NCI-H2196 (cell line): ENCODE measurements around the gene DGCR6.
"Not testable (repeated sequence)": the region's sequence is repeated elsewhere in the genome, so short reads cannot be mapped to it uniquely, and the experiment has no call there.

Source experiments
- DNase-seq: peaks from one replicate; lab custom pipeline; 2025; ENCODE audit not compliant: unreplicated experiment; lab: John Stamatoyannopoulos, UW

Gene DGCR6

DNA sequence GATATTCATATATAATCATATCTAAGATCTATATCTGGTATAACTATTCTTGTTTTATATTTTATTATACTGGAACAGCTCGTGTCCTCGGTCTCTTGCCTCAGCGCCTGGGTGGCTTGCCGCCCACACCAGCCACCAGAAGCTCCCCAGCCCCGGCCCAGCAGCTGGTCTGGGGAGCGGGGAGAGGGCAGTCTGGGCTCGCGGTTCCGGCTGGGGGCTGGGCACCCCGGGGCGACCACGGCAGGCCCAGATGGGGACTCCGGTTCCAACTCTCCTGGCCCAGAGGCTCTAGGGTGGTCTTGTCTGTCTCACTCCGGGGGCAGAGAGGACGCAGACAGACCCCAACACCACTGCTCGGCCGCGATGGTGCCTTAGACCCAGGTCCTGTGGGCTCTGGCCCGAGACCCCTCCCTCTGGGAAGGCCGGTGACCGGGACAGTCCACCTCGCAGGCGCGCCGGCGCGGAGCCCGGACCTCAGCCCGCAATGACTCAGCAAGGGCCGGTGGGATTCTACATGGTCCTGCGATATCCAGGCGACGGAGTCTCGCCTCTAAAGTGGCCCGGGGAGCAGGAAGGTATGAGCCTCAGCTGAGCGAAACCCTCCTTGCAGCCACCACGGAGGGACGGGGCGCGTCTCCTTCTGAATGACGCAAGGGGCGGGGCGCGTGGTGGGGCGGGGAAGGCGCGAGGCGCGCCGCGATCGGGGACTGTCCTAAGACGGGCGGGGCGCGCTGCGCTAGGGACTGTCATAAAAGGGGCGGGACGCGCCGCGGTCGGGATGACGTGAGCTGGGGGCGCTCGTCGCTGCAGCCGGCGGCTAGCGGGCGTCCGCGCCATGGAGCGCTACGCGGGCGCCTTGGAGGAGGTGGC is at the start of gene DGCR6:
Gene DGCR6 (plus strand): TSS at position 781 of the 870 bp plus-strand sequence. CDS start 55 bp downstream, at position 836.
- no peak for DNase-seq

DNA sequence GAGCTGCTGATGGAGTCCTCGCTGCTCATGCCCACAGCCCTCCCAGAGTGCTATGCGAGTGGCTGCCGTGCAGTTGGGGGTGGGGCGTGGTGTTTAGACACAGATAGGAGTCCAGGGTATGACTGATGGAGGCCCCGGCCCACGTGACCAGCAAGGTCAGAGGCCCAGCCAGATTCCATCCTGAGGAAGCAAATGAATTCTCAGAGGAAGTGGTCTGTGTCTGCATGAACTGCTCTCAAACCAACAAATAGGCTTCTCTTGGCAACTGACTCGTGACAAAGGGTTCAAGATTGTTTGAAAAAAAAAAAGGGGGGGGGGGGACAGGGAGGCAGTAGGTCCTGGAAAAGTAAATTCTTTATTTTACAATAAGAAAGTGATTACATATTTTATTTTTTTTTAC is 46.8 kb upstream of the DGCR6 start:
- not testable (repeated sequence) for DNase-seq

DNA sequence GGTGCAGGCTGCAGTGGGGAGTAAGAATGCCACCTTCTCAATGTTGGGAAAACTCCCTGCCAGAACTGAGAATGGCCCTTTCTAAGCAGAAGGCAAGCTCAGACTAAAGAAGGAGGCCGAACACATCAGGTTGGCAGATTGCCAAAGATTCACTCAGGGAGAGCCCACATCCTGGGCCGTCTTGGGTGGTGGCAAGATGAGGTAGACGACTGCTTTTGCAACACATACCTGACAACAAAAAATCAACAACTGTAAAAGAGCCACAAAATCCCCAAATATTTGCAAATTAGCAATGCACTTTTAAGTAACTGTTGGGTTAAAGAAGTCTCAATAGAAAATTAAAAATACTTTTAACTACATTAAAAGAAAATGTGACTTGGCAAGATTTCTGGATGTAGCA is 24.9 kb upstream of the DGCR6 start:
- DNase-seq, result not testable (repeated sequence)

DNA sequence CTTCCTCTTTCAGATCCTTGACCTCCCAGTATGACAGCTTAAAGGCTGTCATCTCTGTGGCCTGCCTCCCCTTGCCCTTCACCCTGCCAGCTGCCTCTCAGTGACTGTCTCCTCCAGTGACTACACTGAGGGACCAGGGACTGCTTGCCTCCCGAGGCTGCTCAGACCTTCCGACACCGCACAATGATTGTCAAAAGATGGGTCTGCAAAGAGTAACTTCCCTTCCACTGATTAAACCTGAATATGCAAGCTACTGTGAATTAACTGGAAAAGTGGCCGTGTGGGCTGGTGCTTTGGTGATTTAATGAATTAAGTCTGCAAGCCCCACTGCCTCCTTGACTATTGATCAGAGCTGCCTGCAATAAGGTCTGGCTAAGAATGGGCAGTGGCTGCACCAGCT is 21.7 kb upstream of the DGCR6 start:
- not testable (repeated sequence) for DNase-seq

DNA sequence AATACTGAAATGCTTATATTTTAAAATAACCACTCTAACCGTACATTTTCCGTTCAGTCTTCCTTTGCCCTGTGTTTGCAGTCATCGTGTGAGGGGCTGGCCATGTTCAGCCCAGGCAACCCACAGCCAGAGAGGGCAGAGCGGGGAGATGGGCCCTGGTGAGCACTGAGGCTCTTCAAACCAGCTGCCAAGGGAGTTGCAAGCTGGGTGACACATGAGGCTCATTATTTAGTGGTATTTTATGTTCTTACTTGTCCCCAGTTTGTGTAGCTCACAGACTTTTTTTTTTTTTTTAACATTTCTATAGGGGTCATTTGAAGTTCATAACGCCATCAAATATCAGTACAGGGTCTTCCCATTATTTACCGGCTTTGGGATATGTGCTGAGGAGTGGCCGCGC is 18.0 kb upstream of the DGCR6 start:
- no peak for DNase-seq

DNA sequence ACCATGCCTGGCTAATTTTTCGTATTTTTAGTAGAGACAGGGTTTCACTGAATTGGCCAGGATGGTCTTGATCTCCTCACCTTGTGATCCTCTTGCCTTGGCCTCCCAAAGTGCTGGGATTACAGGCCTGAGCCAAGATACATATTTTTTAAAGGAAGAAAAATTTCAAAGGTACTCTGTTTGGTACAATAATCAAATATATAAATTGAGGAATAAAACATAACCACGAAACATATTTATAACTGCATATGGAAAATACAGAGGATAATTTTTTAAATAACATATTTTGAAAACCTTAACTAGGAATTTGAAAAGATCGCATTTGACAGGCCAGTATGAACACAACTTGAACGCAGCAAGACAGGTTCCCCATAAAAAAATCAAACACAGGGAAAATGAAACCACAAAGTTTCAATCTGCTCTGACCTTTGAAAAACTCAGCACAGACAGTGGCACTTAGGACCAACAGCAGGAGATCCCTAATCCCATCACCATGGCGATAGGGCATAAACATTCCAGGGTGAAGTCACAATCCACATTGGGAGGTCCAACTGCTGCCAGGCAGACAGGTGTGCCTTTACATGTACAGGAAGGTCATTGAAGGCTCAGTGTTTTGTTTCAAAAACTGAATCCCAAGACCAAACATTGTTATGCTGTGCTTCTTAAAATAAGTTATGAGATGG is 15.5 kb upstream of the DGCR6 start:
- DNase-seq, result not testable (repeated sequence)

DNA sequence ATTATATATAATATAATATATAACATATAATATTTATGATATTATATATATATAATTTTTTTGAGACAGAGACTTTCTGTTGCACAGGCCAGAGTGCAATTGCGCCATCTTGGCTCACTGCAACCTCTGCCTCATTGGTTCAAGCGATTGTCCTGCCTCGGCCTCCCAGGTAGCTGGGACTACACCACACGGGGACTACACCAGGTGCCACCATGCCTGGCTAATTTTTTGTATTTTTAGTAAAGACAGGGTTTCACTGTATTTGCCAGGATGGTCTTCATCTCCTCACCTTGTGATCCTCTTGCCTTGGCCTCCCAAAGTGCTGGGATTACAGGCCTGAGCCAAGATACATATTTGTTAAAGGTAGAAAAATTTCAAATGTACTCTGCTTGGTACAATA is 12.3 kb upstream of the DGCR6 start:
- DNase-seq, result not testable (repeated sequence)

DNA sequence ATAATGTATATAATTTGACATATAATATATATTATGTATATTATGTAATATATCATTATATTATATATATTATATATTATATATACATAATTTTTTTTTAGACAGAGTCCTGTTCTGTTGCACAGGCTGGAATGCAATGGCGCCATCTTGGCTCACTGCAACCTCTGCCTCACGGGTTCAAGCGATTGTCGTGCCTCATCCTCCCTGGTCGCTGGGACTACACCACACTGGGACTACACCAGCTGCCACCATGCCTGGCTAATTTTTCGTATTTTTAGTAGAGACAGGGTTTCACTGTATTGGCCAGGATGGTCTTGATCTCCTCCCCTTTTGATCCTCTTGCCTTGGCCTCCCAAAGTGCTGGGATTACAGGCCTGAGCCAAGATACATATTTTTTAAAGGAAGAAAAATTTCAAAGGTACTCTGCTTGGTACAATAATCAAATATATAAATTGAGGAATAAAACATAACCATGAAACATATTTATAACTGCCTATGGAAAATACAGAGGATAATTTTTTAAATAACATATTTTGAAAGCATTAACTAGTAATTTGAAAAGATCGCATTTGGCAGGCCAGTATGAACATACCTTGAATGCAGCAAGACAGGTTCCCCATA is 10.0 kb upstream of the DGCR6 start:
- DNase-seq, result not testable (repeated sequence)

DNA sequence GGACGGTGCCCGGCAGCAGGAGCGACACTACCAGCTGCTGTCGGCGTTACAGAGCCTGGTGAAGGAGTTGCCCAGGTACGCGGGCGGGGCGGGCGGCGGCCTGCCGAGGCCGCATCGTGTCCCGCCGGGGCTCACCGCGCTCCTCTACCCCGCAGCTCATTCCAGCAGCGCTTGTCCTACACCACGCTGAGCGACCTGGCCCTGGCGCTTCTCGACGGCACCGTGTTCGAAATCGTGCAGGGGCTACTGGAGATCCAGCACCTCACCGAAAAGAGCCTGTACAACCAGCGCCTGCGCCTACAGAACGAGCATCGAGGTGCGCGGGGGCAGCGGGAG is 258 bp downstream of the DGCR6 start:
- DNase-seq, result not testable (repeated sequence)

DNA sequence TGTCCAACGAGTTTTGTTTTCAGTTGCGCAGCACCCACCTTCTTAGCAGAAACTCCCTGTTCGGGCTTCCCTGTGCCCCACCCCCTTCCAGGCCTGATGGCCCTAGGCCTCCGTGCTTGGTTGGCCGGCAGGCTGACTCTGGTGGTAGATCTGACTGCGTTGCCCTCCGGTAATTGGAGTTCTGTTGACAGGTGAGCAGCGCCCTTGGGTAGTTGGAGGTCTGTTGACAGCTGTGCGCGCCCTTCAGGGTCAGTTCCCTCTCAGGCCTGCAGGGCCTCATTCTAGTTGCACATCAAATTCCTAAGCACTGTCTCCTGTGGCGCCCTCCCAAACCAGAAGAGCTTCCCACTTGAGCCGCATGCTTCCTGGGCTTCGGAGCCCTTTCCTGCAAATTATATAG is 776 bp downstream of the DGCR6 start:
- no peak for DNase-seq

DNA sequence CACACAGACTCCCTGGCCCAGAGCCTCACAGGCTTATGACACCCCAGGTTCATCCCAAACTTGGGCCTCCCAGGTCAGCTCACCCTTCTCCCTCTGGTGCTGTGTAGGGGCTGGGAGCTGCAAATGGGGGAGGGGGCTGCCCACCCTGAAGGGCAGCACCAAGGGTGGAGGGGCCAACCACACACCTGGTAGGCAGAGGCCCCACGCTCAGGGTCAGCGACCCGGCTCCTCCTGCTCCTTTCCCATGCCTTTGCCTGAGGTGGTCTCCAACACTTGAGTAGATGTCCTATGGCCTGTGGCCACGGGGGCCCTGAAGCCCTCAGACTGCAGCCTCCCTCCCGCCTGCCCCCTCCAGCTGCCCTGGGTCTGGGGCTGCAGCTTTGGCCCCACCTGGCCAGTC is 3.4 kb downstream of the DGCR6 start:
- no peak for DNase-seq

DNA sequence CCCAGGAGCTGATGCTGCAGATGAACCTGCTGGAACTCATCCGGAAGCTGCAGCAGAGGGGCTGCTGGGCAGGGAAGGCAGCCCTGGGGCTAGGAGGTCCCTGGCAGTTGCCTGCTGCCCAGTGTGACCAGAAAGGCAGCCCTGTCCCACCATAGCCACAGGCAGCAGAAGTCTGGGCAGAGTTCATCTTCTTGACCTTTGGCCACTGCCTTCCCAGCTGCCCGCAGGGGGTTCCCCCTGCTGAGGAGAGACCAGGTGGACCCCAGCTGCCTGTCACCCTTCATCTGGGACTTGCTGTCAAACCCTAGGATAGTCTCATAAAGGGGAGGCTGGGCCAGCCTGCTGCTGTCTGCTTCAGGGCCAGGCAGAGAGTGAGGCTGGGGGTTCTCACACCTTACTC is 5.4 kb downstream of the DGCR6 start:
- not testable (repeated sequence) for DNase-seq

DNA sequence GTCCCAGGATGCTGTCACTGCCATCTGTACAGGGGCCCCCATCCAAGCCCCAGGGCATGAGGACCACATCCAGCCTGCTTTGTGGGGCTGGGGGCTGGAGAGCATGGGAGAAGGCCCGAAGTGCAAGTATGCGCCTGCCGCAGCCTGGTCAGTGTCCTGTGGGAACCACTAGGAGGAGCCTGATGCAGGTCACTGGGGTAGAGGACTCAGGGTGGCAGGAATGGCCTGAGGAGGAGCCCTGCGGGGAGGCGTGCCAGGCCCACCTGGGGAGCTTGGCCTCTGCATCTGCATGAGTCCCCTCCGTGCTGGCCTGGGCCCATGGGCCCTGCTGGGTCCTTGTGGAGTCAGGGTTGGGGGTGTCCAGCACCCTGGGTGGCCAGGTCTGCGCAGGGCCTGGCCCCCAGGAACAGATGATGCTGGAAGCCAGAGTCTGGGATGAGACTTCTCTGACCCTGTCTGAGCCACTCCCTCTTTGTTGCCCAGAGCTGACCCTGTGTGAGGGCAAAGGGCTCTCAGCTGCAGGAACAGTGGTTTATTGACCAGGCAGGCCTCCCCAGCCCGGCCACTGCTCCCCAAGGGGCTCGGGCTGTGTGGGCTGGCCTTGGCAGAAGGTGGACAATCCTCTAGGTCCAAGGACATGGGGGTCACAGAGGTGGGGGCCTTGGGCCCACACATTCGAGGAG is 6.3 kb downstream of the DGCR6 start:
- not testable (repeated sequence) for DNase-seq

DNA sequence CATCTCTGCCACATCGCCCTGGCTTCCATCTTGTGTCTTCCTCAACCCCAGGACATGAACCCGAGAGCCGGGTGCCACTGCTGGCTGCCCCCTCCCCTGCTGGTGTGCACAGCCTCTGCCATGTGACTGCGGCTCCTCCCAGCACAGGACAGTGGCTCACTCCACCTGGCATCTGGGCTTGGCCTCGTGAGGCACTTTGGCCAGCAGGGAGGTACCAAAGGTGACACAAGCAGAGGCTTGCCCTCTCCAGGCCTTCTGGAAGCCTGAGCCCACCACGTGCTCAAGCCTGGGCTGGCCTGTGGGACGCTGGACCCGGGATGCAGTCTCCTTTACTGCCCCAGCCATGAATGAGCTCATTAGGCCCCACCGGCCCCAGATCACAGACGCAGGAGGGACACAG is 8.4 kb downstream of the DGCR6 start:
- not testable (repeated sequence) for DNase-seq

DNA sequence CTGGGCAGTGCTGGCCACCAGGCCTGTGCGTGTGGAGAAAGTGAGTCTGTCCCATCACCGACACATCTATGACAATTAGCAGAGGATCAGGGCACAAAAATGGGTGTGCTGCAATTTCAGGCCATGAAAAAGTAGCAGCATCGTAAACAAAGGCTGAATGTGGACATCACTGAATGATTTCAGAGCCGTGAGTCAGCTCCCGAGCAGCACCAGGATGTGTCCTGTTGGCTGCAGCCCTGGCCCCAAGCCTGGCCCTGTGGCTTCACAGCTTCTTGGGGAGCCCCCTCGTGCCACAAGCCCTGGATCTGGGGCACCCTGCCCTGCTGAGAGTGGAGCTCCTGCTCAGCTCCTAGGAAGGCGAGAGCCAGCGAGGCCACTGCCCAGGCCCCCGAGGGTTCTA is 9.4 kb downstream of the DGCR6 start:
- DNase-seq, result not testable (repeated sequence)

DNA sequence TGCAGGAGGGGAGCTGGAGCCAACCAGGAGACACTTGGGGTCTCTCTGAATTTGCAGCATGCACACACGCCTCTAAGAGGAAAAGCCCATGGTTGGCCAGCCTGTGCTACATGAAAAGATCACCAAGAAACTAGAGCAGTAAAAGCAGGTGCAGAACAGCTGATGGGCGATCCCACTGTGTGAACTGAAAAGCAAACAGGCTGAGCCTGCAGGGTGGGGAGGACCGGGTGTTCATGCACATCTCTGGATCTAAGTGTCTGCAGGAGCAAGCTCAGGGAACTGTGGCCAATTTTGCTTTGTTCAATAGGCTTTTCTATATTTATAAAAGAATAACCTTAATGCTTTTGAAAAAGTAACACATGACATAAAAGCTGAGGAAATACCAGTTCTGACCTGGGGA is 11.7 kb downstream of the DGCR6 start:
- not testable (repeated sequence) for DNase-seq

DNA sequence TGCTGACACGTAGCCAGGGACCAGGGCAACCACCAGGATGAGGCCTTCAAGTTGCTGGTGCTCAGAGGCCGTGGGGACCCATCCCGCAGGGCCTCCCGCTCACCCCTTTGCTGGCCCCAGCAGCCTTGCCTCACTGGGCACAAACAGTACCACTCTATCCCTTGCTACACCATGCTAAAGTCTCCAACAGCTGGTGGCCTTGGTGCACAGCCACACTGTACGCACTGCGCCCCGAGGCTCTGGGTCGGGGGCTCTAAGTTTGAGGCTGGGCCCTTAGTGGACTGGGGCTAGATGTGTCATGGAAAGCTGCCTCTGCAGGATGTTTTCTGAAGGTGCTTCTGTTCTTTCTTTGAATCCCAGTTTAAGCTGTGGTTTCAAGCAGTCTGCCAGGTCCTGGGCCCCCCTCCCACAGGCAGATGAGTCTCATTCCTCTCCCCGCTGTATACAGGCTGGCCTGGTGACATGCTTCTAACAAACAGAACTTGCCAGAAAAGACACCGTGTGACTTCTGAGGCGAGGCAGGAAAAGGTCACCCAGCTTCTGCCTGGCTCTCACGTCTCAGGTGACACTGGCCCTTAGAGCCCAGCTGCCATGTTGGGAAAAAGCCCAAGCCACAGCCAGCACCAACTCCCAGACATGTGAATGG is 14.3 kb downstream of the DGCR6 start:
- DNase-seq, result not testable (repeated sequence)

DNA sequence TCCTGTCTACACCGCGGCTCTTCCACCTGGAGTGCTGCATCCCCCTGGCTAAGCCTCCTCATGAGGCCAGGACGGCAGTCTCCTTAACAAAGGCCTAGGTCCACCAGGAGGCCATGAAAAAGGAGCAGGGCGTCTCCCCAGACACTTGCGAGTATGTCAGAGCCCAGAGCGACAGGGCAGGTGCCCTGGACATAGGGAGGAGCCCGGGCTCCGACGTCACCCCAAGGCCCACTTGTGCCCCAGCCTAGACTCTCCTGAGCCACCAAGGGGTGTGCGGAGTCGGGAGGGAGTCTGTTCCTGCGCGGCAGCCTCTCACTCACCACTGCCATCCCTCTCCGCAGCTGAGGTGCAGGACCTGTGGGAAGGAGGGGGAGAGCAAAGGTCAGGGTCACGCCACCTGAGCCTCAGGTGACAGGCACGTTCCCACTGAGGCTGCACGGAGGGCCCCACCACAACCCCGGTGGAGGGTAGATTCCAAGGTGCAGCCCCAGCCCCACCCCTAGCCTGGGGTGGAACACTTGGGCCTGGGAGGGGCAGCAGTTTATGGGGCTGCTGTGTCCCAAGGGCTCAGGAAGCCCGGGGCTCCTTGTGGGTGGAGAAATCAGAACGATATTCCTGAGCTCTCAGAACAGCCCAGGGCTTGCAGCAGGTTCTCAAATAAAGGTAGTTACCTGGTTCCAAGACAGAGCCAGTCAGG is 19.4 kb downstream of the DGCR6 start:
- DNase-seq, result no peak

DNA sequence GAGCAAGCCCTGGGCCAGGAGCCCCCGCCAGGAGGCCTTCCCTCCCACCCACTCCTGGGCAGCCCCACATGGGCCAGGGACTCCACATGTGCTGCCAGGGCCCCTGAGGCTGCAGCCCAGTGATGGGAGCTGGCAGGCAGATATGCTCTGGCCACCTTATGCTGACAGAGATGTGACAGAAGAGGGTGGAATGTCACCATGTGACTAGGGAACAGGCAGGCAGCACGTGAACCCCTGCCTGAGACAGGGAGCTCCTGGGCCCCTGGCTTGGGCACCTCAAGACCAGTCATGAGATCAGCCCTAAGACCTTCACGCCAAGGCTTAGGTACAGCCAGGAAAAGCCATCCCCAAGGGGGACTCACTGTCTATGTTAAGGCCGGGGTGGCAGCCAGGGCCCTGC is 20.9 kb downstream of the DGCR6 start:
- no peak for DNase-seq

DNA sequence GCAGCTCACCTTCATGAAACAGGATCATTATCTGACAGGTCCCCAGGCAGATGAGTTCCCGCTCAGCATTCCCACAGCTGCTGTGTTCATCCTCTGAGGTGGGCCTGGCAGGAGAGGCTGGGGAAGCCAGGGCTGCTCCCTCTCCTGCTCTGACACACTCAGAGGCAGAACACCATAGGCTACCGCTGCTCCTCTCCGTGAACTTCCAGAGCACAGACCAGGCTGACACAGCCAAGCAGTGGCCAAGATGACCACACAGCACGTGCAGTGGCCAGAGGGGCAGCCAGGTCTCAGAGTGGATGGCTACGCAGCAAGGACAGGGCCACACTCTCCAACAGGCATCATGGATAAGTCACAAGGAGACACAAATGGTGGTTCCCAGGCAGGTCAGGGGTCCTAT is 21.5 kb downstream of the DGCR6 start:
- no peak for DNase-seq
